PC-9 (cell line): ENCODE measurements around the gene SAG. TPM values are rescaled to one million over a fixed set of nuclear protein-coding genes. Genes with fewer than 3 reads are reported as not detected.

Source experiments
- BruUV-seq: library from RNA; stranded (reverse); fragments of 400-500 nt; replicated peaks from 2 replicates; lab custom pipeline; 2021; lab: Mats Ljungman, UMichigan
- CTCF ChIA-PET: fragments of 300-600 bp; sonication (Branson Sonifier 250); formaldehyde crosslinking; loops from one replicate; lab custom pipeline; 2022; ENCODE audit warnings: antibody characterized with exemption; lab: Charles Lee
- POLR2A ChIA-PET: fragments of 300-600 bp; sonication (Branson Sonifier 250); formaldehyde crosslinking; loops from one replicate; lab custom pipeline; 2022; ENCODE audit warnings: antibody characterized with exemption; ENCODE audit not compliant: unreplicated experiment; lab: Charles Lee
- DNase-seq, 2 experiments: peaks; one replicate each; pipeline versions ENCODE4 v3.0.0 to v3.0.0-alpha.2; 2015 to 2022; ENCODE audit warnings: mixed read lengths in 1 of 2
- H2AFZ ChIP-seq: fragments of 200-600 bp; sonication (generic); 2 replicates; pipeline ENCODE4 v1.8.1; 2017; ENCODE audit warnings: antibody characterized with exemption
- H3F3A ChIP-seq: fragments of 200-600 bp; sonication (generic); 2 replicates; pipeline ENCODE4 v1.8.1; 2017; ENCODE audit warnings: antibody characterized with exemption, mild to moderate bottlenecking, low read depth; ENCODE audit not compliant: insufficient read depth
- H3K27ac ChIP-seq: fragments of 200-600 bp; sonication (generic); 2 replicates; pipeline ENCODE4 v1.6.1; 2016; ENCODE audit warnings: mixed run types
- H3K27me3 ChIP-seq: fragments of 200-600 bp; sonication (generic); 2 replicates; pipeline ENCODE4 v1.6.1; 2016; ENCODE audit warnings: low read depth, mixed run types; ENCODE audit not compliant: insufficient read depth
- H3K36me3 ChIP-seq: fragments of 200-600 bp; sonication (generic); 2 replicates; pipeline ENCODE4 v1.6.1; 2016; ENCODE audit warnings: low read depth, mixed run types
- H3K4me1 ChIP-seq: fragments of 200-600 bp; sonication (generic); replicated peaks from 2 replicates; pipeline ENCODE4 v1.6.1; 2016; ENCODE audit warnings: mixed run types; ENCODE audit not compliant: insufficient read depth
- H3K4me2 ChIP-seq: fragments of 200-600 bp; sonication (generic); 2 replicates; pipeline ENCODE4 v1.6.1; 2017; ENCODE audit warnings: mixed run types
- H3K4me3 ChIP-seq: fragments of 200-600 bp; sonication (generic); 2 replicates; pipeline ENCODE4 v1.6.1; 2016; ENCODE audit warnings: mixed run types
- H3K79me2 ChIP-seq: fragments of 200-600 bp; sonication (generic); 2 replicates; pipeline ENCODE4 v1.6.1; 2017; ENCODE audit warnings: low read depth, mixed run types
- H3K9me2 ChIP-seq: fragments of 200-600 bp; sonication (generic); 2 replicates; pipeline ENCODE4 v1.8.1; 2017; ENCODE audit warnings: mild to moderate bottlenecking; ENCODE audit not compliant: insufficient read depth
- H3K9me3 ChIP-seq: fragments of 200-600 bp; sonication (generic); 2 replicates; pipeline ENCODE4 v1.8.1; 2016; ENCODE audit warnings: low read depth; ENCODE audit not compliant: insufficient read depth
- H4K20me1 ChIP-seq: fragments of 200-600 bp; sonication (generic); 2 replicates; pipeline ENCODE4 v1.8.1; 2017; ENCODE audit not compliant: insufficient read depth
- EZH2 ChIP-seq: fragments of 200-600 bp; sonication (generic); IDR thresholded peaks from 2 replicates; pipeline ENCODE4 v1.8.0; 2017; ENCODE audit warnings: antibody characterized with exemption, low read depth
- intact Hi-C: fragments of 100-400 bp; cut with micrococcal nuclease; formaldehyde crosslinking; loops from one replicate; pipeline ENCODE4 v1.10.0; 2022; ENCODE audit not compliant: unreplicated experiment
- total RNA-seq: library from RNA; stranded (reverse); gene quantifications from 2 replicates; pipeline ENCODE4 v1.2.3, GENCODE V29; 2021
- TF ChIP-seq, protein P1 (sequence below): fragments of 200-600 bp; sonication (generic); conservative IDR thresholded peaks from 2 replicates; pipeline ENCODE4 v1.6.1; 2017; ENCODE audit warnings: mixed run types, antibody characterized with exemption, mild to moderate bottlenecking, moderate library complexity

SAG gene
- total RNA-seq, 1 experiment from 2014 or later: not detected

DNA sequence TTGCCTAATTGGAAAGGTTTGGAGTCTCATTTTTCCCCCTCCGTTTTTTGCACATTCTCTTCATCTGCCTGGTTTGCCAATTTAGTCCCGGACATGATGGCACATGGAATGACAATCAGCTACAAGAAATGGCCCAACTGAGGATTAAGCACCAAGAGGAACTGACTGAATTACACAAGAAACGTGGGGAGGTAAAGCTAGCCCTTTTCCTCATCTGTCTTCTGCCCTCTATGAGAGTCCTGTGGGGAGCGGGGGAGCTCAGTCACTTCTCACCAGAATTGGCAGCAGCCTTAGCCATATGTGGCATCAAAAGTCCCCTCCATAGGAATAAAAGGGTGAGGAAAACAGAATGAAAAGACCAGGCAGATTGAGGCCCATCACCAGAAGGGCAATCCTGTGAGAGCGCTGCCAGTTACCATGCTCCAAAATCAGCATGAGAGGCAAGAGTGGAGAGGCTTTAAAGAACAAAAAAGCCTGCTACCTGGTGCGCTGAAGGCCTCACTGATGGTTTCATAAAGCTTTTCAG is 44.5 kb upstream of the SAG start:
- CTCF ChIA-PET: no interaction called here
- no TSS peak for BruUV-seq
- POLR2A ChIA-PET: no interaction called here
- H3K27ac ChIP-seq: no peak overlapping the region
- H3K4me2 ChIP-seq: no peak overlapping the region
- H3K79me2 ChIP-seq: peaks cover 68% of the 10 kb centered on the region
- H4K20me1 ChIP-seq: peaks cover 58% of the 10 kb centered on the region
- peaks cover 82% of the 10 kb centered on the region for H3K36me3 ChIP-seq
- intact Hi-C loops: no loop called here
- H2AFZ ChIP-seq: no peak overlapping the region
- H3K27me3 ChIP-seq: no peaks in the 10 kb centered on the region
- no peaks in the 10 kb centered on the region for H3K9me3 ChIP-seq
- H3K4me1 ChIP-seq: no peaks in the 10 kb centered on the region
- TF ChIP-seq EZH2: no peak
- TF ChIP-seq, protein P1, sequence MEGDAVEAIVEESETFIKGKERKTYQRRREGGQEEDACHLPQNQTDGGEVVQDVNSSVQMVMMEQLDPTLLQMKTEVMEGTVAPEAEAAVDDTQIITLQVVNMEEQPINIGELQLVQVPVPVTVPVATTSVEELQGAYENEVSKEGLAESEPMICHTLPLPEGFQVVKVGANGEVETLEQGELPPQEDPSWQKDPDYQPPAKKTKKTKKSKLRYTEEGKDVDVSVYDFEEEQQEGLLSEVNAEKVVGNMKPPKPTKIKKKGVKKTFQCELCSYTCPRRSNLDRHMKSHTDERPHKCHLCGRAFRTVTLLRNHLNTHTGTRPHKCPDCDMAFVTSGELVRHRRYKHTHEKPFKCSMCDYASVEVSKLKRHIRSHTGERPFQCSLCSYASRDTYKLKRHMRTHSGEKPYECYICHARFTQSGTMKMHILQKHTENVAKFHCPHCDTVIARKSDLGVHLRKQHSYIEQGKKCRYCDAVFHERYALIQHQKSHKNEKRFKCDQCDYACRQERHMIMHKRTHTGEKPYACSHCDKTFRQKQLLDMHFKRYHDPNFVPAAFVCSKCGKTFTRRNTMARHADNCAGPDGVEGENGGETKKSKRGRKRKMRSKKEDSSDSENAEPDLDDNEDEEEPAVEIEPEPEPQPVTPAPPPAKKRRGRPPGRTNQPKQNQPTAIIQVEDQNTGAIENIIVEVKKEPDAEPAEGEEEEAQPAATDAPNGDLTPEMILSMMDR: no peak
- DNase-seq: no peak
- H3K9me2 ChIP-seq: no peaks in the 10 kb centered on the region
- peaks cover 24% of the 10 kb centered on the region; the same call in 1 of the 2 replicates for H3F3A ChIP-seq
- H3K4me3 ChIP-seq: no peak overlapping the region

DNA sequence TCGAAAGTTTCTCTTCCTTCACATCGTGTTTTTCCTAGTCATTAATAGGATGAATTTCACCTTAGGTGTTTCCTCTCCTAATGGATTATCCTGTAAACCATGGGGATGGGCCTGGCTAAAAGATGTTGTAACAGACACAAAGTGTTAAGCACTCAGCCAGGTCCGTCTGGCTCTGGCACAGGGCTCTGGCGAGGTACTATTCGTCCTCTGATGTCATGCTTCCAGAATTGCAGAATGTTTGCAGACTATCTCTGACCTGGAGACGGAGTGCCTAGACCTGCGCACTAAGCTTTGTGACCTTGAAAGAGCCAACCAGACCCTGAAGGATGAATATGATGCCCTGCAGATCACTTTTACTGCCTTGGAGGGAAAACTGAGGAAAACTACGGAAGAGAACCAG is 42.9 kb upstream of the SAG start:
- ChIA-PET CTCF (no interaction called here), POLR2A (interaction anchor here (0.7 kb wide), 1 partner anchor 639 kb away, joined by 3 read pairs; no protein-coding TSS in a partner anchor)
- Histone ChIP-seq H3K36me3 (peaks cover 87% of the 10 kb centered on the region), H3K27ac (no peak overlapping the region), H3K4me3 (no peak overlapping the region), H3K4me1 (no peaks in the 10 kb centered on the region), H3K79me2 (peaks cover 52% of the 10 kb centered on the region), H3K9me2 (no peaks in the 10 kb centered on the region), H3K27me3 (no peaks in the 10 kb centered on the region), H4K20me1 (peaks cover 45% of the 10 kb centered on the region), H3K9me3 (no peaks in the 10 kb centered on the region), H3K4me2 (no peak overlapping the region), H2AFZ (no peak overlapping the region), H3F3A (peaks cover 26% of the 10 kb centered on the region; the same call in 1 of the 2 replicates)
- BruUV-seq: no TSS peak
- DNase-seq: no peak
- TF ChIP-seq, protein P1: no peak
- no peak for TF ChIP-seq EZH2
- intact Hi-C loops: no loop called here

DNA sequence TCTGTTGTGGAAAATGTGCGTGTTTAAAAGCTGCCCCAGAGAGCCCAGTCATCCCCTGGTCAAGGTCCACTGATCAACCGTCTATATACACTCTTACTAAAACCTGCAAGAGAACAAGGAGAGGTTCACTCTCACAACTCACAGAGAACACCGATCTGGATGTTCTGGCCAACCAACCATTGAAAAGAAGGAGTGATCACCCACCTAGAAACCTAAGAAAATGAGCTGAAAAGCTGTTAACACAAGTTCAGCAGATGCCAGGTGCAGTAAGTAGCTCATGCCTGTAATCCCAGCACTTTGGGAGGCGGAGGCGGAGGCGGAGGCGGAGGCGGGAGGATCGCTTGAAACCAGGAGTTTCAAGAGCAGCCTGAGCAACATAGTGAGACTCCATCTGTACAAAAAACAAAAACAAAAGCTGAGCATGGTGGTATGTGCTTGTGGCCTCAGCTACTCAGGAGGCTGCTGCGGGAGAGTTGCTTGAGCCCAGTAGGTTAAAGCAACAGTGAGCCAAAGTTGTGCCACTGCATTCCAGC is 41.7 kb upstream of the SAG start:
- Histone ChIP-seq H3K4me3 (no peak overlapping the region), H3K79me2 (peaks cover 40% of the 10 kb centered on the region), H3K4me2 (no peak overlapping the region), H3K4me1 (no peaks in the 10 kb centered on the region), H3K36me3 (peaks cover 88% of the 10 kb centered on the region), H4K20me1 (peaks cover 32% of the 10 kb centered on the region), H3F3A (peaks cover 34% of the 10 kb centered on the region; the same call in 1 of the 2 replicates), H3K9me3 (no peaks in the 10 kb centered on the region), H3K27me3 (no peaks in the 10 kb centered on the region), H3K27ac (no peak overlapping the region), H3K9me2 (no peaks in the 10 kb centered on the region), H2AFZ (no peak overlapping the region)
- TF ChIP-seq, protein P1: no peak
- no peak for TF ChIP-seq EZH2
- BruUV-seq: no TSS peak
- intact Hi-C loops: no loop called here
- CTCF ChIA-PET: no interaction called here
- POLR2A ChIA-PET: interaction anchor here (0.9 kb wide), 1 partner anchor 429 kb away, joined by 4 read pairs; no protein-coding TSS in a partner anchor
- DNase-seq: no peak
